ENCODE data around the gene LCN15. TPM values are rescaled to one million over a fixed set of nuclear protein-coding genes. Genes with fewer than 3 reads are reported as not detected.

Gene LCN15
- polyA plus RNA-seq, 3 donors: not detected

DNA sequence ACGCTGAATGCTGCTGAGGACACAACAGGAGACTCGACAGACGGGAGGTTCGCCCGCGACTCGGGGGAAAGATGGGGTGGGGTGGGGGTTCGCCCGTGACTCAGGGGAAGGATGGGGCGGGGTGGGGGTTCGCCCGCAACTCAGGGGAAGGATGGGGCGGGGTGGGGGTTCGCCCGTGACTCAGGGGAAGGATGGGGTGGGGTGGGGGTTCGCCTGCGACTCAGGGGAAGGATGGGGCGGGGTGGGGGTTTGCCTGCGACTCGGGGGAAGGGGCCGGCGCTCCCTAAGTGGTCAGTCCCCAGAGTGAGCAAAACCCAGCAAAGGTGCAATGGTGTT is 18.2 kb downstream of the LCN15 start:
- intact Hi-C loops (cut with micrococcal nuclease): no loop called here

DNA sequence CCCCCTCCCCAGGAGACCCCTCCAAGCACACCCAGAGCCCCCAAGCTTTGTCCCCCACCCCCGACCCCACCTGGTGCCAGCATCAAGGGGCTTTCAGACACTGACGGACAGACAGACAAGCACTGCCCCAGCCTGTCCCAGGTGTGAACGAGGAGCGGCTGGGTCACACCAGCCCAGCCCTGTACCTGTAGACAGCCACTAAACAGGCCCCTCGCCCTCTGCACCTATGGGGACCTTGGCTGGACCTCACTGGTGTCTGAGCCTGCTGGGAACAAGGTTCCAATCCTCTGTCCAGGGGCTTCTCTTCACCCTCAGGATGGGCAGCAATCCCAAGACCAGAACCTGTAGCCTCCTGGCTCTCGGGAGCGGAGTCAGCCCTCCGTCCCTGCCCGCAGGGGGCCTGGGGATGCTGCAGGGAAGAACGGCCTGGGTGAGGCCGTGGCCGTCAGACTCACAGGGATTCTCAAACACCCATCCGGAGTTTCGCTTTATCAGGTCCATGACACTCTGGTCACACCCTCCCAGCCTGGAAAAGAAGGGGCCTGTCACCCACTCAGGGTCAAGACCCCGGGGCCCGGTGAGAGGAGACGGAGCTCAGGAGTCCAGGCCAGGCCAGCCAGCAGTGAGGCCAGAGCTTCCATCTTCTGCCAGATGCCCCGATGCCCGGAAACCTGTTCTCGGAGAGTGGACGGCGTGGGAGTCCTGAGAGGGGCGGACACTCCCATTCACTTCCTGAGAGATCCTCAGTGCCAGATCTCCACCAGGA is 18.7 kb downstream of the LCN15 start:
- Mint-ChIP-seq H3K4me3 (no peak overlapping the region), H3K9me3 (no peaks in the 10 kb centered on the region), H3K4me1 (peaks cover 10% of the 10 kb centered on the region), H3K27me3 (ENCODE audit: low read depth in 3 of 3) (peaks cover 19 to 54% (median 28%) of the 10 kb centered on the region in 3 donors), H3K36me3 (no peaks in the 10 kb centered on the region), H3K27ac (no peak overlapping the region)
- H3K4me1 ChIP-seq (ENCODE audit: control insufficient read depth in 1 of 2, insufficient read depth in 2 of 2, low read length in 2 of 2): no peaks in the 10 kb centered on the region
- no peaks in the 10 kb centered on the region for H4K20me1 ChIP-seq (ENCODE audit: insufficient read depth, low read length)
- H3K36me3 ChIP-seq (replicated peaks in 1 of 2; ENCODE audit: control insufficient read depth in 1 of 2, insufficient read depth in 2 of 2, low read length in 2 of 2): no peaks in the 10 kb centered on the region
- no peak overlapping the region for H3K4me2 ChIP-seq (replicated peaks; ENCODE audit: extremely low read depth, low read length, poor library complexity, severe bottlenecking)
- peaks cover 5 to 24% of the 10 kb centered on the region in 2 donors for H3K27me3 ChIP-seq (ENCODE audit: control insufficient read depth in 2 of 2, insufficient read depth in 2 of 2, low read length in 2 of 2)
- H3K9me3 ChIP-seq (replicated peaks in 1 of 2; ENCODE audit: control insufficient read depth in 1 of 2, insufficient read depth in 1 of 2, low read length in 2 of 2): no peaks in the 10 kb centered on the region
- DNase-seq: no peak
- H3K4me3 ChIP-seq (replicated peaks in 1 of 3; ENCODE audit: low read depth in 2 of 3, low read length in 3 of 3): no peak overlapping the region
- intact Hi-C loops (cut with micrococcal nuclease): no loop called here
- no peak overlapping the region for H3K9ac ChIP-seq (ENCODE audit: insufficient read depth, low read length, poor library complexity, severe bottlenecking)
- TF ChIP-seq, protein P1, sequence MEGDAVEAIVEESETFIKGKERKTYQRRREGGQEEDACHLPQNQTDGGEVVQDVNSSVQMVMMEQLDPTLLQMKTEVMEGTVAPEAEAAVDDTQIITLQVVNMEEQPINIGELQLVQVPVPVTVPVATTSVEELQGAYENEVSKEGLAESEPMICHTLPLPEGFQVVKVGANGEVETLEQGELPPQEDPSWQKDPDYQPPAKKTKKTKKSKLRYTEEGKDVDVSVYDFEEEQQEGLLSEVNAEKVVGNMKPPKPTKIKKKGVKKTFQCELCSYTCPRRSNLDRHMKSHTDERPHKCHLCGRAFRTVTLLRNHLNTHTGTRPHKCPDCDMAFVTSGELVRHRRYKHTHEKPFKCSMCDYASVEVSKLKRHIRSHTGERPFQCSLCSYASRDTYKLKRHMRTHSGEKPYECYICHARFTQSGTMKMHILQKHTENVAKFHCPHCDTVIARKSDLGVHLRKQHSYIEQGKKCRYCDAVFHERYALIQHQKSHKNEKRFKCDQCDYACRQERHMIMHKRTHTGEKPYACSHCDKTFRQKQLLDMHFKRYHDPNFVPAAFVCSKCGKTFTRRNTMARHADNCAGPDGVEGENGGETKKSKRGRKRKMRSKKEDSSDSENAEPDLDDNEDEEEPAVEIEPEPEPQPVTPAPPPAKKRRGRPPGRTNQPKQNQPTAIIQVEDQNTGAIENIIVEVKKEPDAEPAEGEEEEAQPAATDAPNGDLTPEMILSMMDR (IDR thresholded peaks at IDR 0.05): no peak
- WGBS (ENCODE audit: insufficient coverage): 92% methylated on average over 15 of the region's 23 CpGs
- no peak overlapping the region for H2AFZ ChIP-seq (ENCODE audit: insufficient read depth, low read depth, low read length, poor library complexity, severe bottlenecking)
- no peaks in the 10 kb centered on the region for H3K79me2 ChIP-seq (ENCODE audit: insufficient read depth, low read length)
- H3K27ac ChIP-seq (ENCODE audit: low read depth in 1 of 2, low read length in 2 of 2): no peak overlapping the region

More for the DNA sequence above, 18.2 kb downstream of the LCN15 start:
- H3K9me3 Mint-ChIP-seq: peaks cover 0 to 5% (median 3%) of the 10 kb centered on the region in 7 donors
- H3K4me1 Mint-ChIP-seq: peaks cover 10% of the 10 kb centered on the region
- no peak overlapping the region for H3K9ac ChIP-seq (ENCODE audit: insufficient read depth, low read length, poor library complexity, severe bottlenecking)
- H3K27ac ChIP-seq (ENCODE audit: low read depth in 1 of 2, low read length in 2 of 2): no peak overlapping the region
- peaks cover under 1 to 2% of the 10 kb centered on the region in 2 donors for H3K9me3 ChIP-seq (replicated peaks in 1 of 2; ENCODE audit: control insufficient read depth in 1 of 2, insufficient read depth in 1 of 2, low read length in 2 of 2)
- TF ChIP-seq, protein P1 (IDR thresholded peaks at IDR 0.05): no peak
- H3K27me3 Mint-ChIP-seq (ENCODE audit: low read depth in 3 of 3): peaks cover 17 to 53% (median 25%) of the 10 kb centered on the region in 3 donors
- no peak overlapping the region for H3K27ac Mint-ChIP-seq
- no peaks in the 10 kb centered on the region for H4K20me1 ChIP-seq (ENCODE audit: insufficient read depth, low read length)
- no peak for DNase-seq
- H3K4me1 ChIP-seq (ENCODE audit: control insufficient read depth in 1 of 2, insufficient read depth in 2 of 2, low read length in 2 of 2): no peaks in the 10 kb centered on the region
- H3K36me3 Mint-ChIP-seq: no peaks in the 10 kb centered on the region
- H3K4me3 ChIP-seq (replicated peaks in 1 of 3; ENCODE audit: low read depth in 2 of 3, low read length in 3 of 3): no peak overlapping the region
- peaks cover 5 to 18% of the 10 kb centered on the region in 2 donors for H3K27me3 ChIP-seq (ENCODE audit: control insufficient read depth in 2 of 2, insufficient read depth in 2 of 2, low read length in 2 of 2)
- H3K36me3 ChIP-seq (replicated peaks in 1 of 2; ENCODE audit: control insufficient read depth in 1 of 2, insufficient read depth in 2 of 2, low read length in 2 of 2): no peaks in the 10 kb centered on the region
- no peak overlapping the region for H3K4me2 ChIP-seq (replicated peaks; ENCODE audit: extremely low read depth, low read length, poor library complexity, severe bottlenecking)
- H2AFZ ChIP-seq (ENCODE audit: insufficient read depth, low read depth, low read length, poor library complexity, severe bottlenecking): no peak overlapping the region
- H3K79me2 ChIP-seq (ENCODE audit: insufficient read depth, low read length): no peaks in the 10 kb centered on the region
- no peak overlapping the region for H3K4me3 Mint-ChIP-seq
- WGBS (ENCODE audit: insufficient coverage): no CpG with 5 or more reads among the region's 22 CpGs
